Liver (tissue), 3 donors: Measurements from ENCODE around the gene SLC35E1.

Experiments used
- GABPA ChIP-seq, 2 donors: IDR thresholded peaks in 1 of 2; conservative IDR thresholded peaks in 1 of 2; 2 replicates each; pipeline ENCODE4 v1.6.1; 2016; ENCODE audit warnings: antibody characterized with exemption in 2 of 2, mild to moderate bottlenecking in 1 of 2, moderate library complexity in 1 of 2
- SP1 ChIP-seq: IDR thresholded peaks from 2 replicates; pipeline ENCODE4 v1.6.1; 2018; ENCODE audit warnings: antibody characterized with exemption, mild to moderate bottlenecking
- TF ChIP-seq, protein P1 (sequence below): fragments of 150-350 bp; IDR thresholded peaks from 2 replicates; pipeline ENCODE4 v1.5.1; 2017; ENCODE audit warnings: improper control_type of control experiment, low read depth, low read length; ENCODE audit not compliant: missing input control
- TF ChIP-seq, protein P2 (sequence below): IDR thresholded peaks from 2 replicates; pipeline ENCODE4 v1.6.1; 2016; ENCODE audit warnings: antibody characterized with exemption
- donor health status: healthy.
- donor health status: healthy.

DNA sequence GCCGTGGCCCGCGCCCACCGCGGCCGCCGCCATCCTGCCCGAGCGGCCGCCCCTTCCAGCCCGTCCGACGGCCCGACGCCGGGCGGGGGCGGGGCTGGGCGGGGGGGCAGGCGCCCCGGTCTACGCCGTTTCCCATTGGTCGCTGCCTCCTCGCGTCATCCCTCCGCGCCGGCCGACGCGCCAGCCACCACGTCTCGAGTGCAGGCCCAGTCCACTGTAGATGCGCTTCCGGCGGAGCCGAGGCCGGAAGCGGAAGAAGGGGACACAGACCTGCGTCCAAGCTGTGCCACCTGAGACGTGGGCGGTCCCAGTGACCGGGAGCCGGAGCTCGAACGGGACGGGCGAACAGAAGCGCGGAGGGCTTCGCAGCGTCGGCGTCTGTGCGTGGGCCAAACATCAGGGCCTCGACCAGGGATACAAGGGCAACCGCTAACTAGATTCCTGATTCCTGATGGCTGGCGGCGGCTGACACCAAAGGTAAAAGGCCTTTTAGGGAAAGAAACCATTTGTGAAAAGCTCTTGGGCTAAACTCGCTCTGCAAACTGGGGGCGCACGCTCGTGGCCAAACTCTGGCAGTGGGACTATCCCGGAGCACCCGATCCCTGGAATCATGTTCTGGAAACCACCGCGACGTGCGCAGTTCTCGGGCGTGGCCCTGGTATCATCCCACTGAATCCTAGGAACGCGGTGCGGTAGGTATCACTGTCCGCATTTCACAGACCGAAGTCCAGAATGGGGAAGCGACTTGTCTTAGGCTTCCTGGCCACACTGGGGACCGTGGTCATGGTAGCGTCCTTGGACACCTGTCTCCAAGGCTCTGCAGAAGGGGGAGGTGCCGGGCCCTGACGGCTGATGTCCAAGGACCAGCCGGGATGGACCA, at the start of gene SLC35E1:
- TF ChIP-seq GABPA (IDR thresholded peaks at IDR 0.05 in 1 of 2, conservative IDR thresholded peaks at IDR 0.05 in 1 of 2) (peak; percentile 88 to 96), SP1 (peak; percentile 65)
- TF ChIP-seq, protein P1, sequence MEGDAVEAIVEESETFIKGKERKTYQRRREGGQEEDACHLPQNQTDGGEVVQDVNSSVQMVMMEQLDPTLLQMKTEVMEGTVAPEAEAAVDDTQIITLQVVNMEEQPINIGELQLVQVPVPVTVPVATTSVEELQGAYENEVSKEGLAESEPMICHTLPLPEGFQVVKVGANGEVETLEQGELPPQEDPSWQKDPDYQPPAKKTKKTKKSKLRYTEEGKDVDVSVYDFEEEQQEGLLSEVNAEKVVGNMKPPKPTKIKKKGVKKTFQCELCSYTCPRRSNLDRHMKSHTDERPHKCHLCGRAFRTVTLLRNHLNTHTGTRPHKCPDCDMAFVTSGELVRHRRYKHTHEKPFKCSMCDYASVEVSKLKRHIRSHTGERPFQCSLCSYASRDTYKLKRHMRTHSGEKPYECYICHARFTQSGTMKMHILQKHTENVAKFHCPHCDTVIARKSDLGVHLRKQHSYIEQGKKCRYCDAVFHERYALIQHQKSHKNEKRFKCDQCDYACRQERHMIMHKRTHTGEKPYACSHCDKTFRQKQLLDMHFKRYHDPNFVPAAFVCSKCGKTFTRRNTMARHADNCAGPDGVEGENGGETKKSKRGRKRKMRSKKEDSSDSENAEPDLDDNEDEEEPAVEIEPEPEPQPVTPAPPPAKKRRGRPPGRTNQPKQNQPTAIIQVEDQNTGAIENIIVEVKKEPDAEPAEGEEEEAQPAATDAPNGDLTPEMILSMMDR: no peak
- TF ChIP-seq, protein P2, sequence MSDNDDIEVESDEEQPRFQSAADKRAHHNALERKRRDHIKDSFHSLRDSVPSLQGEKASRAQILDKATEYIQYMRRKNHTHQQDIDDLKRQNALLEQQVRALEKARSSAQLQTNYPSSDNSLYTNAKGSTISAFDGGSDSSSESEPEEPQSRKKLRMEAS: peak; percentile 69
